Psoas muscle (tissue), 8 donors: ENCODE data around the gene CRACR2A. TPM values are rescaled to one million over a fixed set of nuclear protein-coding genes. Genes with fewer than 3 reads are reported as not detected.

Experiments
- ATAC-seq, 4 donors: fragments of 200-7000 bp; cut with Tn5 transposase; one replicate each; pipeline ENCODE4 v1.9.1; 2020; ENCODE audit warnings: moderate library complexity in 3 of 4, mild to moderate bottlenecking in 2 of 4
- DNase-seq, 2 donors: peaks; one replicate each; pipeline ENCODE4 v3.0.0-alpha.2; 2020
- H3K27ac ChIP-seq: fragments of 200-600 bp; one replicate; pipeline ENCODE4 v1.8.0; 2022
- H3K27me3 ChIP-seq, 3 donors: fragments of 200-600 bp in 1 of 3; one replicate each; pipeline versions ENCODE4 v1.6.1 to v1.8.0; 2013 to 2022; ENCODE audit warnings: low read length in 2 of 3, mild to moderate bottlenecking in 2 of 3, moderate library complexity in 1 of 3; ENCODE audit not compliant: insufficient read depth in 3 of 3
- H3K36me3 ChIP-seq, 2 donors: fragments of 200-600 bp in 1 of 2; one replicate each; pipeline versions ENCODE4 v1.6.1 to v1.8.0; 2013 to 2022; ENCODE audit warnings: low read depth in 1 of 2, mild to moderate bottlenecking in 1 of 2, moderate library complexity in 1 of 2; ENCODE audit not compliant: insufficient read depth in 1 of 2
- H3K4me1 ChIP-seq: fragments of 200-600 bp; one replicate; pipeline ENCODE4 v1.8.0; 2022
- H3K4me3 ChIP-seq: fragments of 200-600 bp; one replicate; pipeline ENCODE4 v1.8.0; 2022; ENCODE audit warnings: mild to moderate bottlenecking
- H3K9me3 ChIP-seq: fragments of 200-600 bp; one replicate; pipeline ENCODE4 v1.8.0; 2022
- CTCF ChIP-seq: fragments of 200-600 bp; IDR thresholded peaks from one replicate; pipeline ENCODE4 v1.8.0; 2022; ENCODE audit warnings: antibody characterized with exemption
- WGBS, 3 donors: extraction: QIAGEN DNeasy Blood & Tissue Kit; methylation state at CpG; one replicate each; pipeline versions ENCODE4 v1.1.6 to v1.1.7; 2013; 5-methylcytosine and 5-hydroxymethylcytosine counted together
- intact Hi-C, 2 donors: fragments of 100-400 bp; cut with DNase I; formaldehyde crosslinking; loops; one replicate each; pipeline versions ENCODE4 v1.11.0 to v1.14.2; 2022
- long read RNA-seq, 2 donors: library from polyadenylated mRNA; unstranded; transcript quantifications; one replicate each; pipeline ENCODE4 v2.0.0, GENCODE V29; 2021
- polyA plus RNA-seq, 3 donors: library from polyadenylated mRNA; stranded (reverse); fragments of 200-250 nt; gene quantifications; one replicate each; pipeline ENCODE4 v1.2.3, GENCODE V29; 2013
- total RNA-seq, 4 donors: library from RNA; stranded (reverse); fragmentation: NEBNext Ultra II Directional in 2 of 4; extraction: Animal tissue kit (Norgen Biotek cat#: 25700) in 2 of 4; gene quantifications; one replicate each; pipeline versions ENCODE4 v1.2.1 to v1.2.4, GENCODE V29; 2021 to 2023
- donor health status: healthy with polysubstance abuse.
- donor health status: DM: no; HTN: no; CAD: no; lungs with moderate emphysema.
- donor health status: Bipolar disorder and iron deficiency.
- donor health status: healthy.
- donor health status: DM: yes; HTN: yes; CAD: no.
- donor health status: DM: no; HTN: no; CAD: no.
- donor health status: DM: no; HTN: no; CAD: no.
- donor health status: DM: yes; HTN: yes; CAD: no.

CRACR2A gene
- total RNA-seq (1 to 10 TPM in 3 of 4 donors, under 1 TPM in 1; 0.87 to 1.7 (median 1.2) TPM), polyA plus RNA-seq (under 1 TPM; 0.24 to 0.48 (median 0.35) TPM)
- long read RNA-seq, donor 1, partial matches to known transcripts, result 0 of 2 reads
- long read RNA-seq, donor 1, other reads (novel, unspliced or antisense), result 2 of 2 reads
- long read RNA-seq, donor 2, result 0 reads

GRCh38 chr12:3752741-3753486, at the start of gene CRACR2A:
TSS of gene CRACR2A (minus strand) at chr12:3753109. CDS start at chr12:3696999, 56,110 bp downstream.
- peak within 1 kb of the TSS; percentile 30 for H3K27ac ChIP-seq
- H3K4me3 ChIP-seq, result peak within 1 kb of the TSS; percentile 55
- no peaks in the 10 kb centered on the region for H3K36me3 ChIP-seq
- 6 to 11% (median 6%) methylated on average over 57 to 62 of the region's 62 CpGs for WGBS, 3 donors
- peak; percentile 38 for TF ChIP-seq CTCF
- H3K27me3 ChIP-seq, result peaks cover 0 to 17% (median 6%) of the 10 kb centered on the region in 3 donors
- no peaks in the 10 kb centered on the region for H3K9me3 ChIP-seq
- intact Hi-C loops, result no loop called here
- ATAC-seq (peak; percentile 72 to 86 (median 78)), DNase-seq (peak; percentile 72 to 86)
- no peaks in the 10 kb centered on the region for H3K4me1 ChIP-seq

DNA sequence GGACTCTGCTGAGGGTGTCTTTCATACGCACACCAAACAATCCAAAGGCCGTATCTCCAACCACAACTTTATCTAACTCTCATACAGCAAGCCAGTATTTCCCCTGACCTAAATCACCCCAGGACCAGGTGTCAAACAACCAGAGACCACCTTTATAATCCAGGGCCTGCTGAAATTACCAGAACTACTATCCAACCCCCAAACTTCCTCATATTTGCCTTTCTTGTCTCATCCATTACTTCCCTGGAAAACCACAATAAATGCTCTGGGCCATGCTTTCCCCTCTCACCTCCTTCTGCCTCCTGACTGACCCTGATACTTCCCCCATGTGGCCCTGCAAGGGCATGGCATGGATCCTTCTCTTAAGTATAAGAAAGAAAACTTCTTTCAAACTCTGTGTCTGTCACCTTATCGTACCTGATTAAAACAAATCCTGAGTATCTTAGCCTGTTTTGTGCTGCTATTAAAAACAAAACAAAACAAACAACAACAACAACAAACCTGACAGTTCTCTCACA, 44.7 kb upstream of the CRACR2A start:
- no peak for TF ChIP-seq CTCF

DNA sequence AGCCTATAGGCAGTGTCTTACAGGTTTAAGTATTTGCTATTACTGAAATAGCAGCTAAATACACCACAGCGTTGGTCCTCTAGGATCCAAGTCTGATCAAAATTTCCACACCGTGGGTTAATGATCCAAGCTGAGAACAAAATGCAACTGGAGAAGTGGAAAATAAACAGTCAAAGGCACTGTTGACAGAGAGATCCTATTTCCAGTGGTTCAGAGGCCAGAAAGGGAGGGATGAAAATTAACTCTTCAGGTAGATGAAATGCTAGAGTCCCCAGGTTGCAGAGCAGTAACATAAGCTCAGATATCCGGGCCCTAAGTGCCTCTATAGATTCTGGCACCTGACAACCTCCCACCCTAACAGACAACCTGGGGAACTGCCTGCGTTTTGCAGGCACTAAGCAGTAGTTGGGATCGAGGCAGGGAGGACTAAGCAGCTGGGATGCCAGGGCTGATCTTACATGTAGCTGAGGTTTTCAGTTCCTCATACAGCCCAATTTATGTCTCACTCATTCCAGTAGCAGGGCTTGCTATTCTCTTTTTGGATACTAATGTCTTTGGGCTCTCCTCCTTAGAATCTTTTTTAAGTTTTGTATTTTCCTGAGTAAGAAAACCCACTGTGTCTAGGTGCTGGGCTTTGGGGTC, 42.7 kb upstream of the CRACR2A start:
- no peak overlapping the region for H3K4me3 ChIP-seq
- ATAC-seq (peak in 1 of 4 donors; percentile 24), DNase-seq (no peak)
- no peaks in the 10 kb centered on the region for H3K36me3 ChIP-seq
- no peak for TF ChIP-seq CTCF
- intact Hi-C loops, result no loop called here
- peaks cover 8% of the 10 kb centered on the region for H3K4me1 ChIP-seq
- no peaks in the 10 kb centered on the region for H3K27me3 ChIP-seq
- H3K27ac ChIP-seq, result no peak overlapping the region
- WGBS, 3 donors, result 24 to 36% (median 28%) methylated on average over 5 of the region's 5 CpGs
- H3K9me3 ChIP-seq, result no peaks in the 10 kb centered on the region

More for the DNA sequence above, 44.7 kb upstream of the CRACR2A start:
- Histone ChIP-seq H3K4me1 (peaks cover 8% of the 10 kb centered on the region), H3K27ac (no peak overlapping the region), H3K27me3 (no peaks in the 10 kb centered on the region), H3K4me3 (no peak overlapping the region), H3K36me3 (no peaks in the 10 kb centered on the region), H3K9me3 (no peaks in the 10 kb centered on the region)
- ATAC-seq (no peak), DNase-seq (no peak)
- intact Hi-C loops, result no loop called here
- WGBS, 3 donors, result 91 to 96% (median 95%) methylated on average over 3 of the region's 3 CpGs

DNA sequence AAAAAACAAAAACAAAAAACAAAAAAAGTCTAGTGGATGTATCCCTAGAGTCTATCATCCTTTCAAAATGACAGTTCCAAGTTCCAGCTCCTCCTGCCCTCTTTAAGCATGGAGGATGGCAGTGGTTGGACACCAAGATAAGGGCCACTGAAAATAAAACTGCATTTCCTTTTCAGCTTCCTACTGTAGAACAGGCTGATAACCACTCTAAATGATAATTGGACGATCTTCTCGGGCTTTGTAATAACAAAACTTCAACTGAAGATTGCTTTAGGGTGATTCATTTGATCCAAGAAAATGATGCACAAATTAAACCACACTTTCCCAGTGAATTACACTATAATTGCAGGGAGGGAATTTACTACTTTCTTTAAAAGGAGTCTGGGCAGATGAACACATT, 42.2 kb upstream of the CRACR2A start:
- intact Hi-C loops, result no loop called here
- DNase-seq (no peak), ATAC-seq (no peak)
- H3K36me3 ChIP-seq, result no peaks in the 10 kb centered on the region
- no peaks in the 10 kb centered on the region for H3K27me3 ChIP-seq
- TF ChIP-seq CTCF, result no peak
- no peaks in the 10 kb centered on the region for H3K9me3 ChIP-seq
- 46 to 70% (median 66%) methylated on average over 2 of the region's 2 CpGs for WGBS, 3 donors
- H3K4me3 ChIP-seq, result no peak overlapping the region
- peaks cover 8% of the 10 kb centered on the region for H3K4me1 ChIP-seq
- no peak overlapping the region for H3K27ac ChIP-seq
